ENCODE data around the gene HNRNPL.

HNRNPL gene

GRCh38 chr19:38843175-38843758, 6.5 kb downstream of the HNRNPL start:
- ATAC-seq: no peak
- TF ChIP-seq CSRNP3 (CRISPR knock-in tag; IDR thresholded peaks at IDR 0.05) (no peak), ISL1 (CRISPR knock-in tag; IDR thresholded peaks at IDR 0.05) (no peak), ZNF565 (CRISPR knock-in tag; conservative IDR thresholded peaks at IDR 0.05; ENCODE audit: low read depth) (no peak), PATZ1 (CRISPR knock-in tag; IDR thresholded peaks at IDR 0.05; ENCODE audit: borderline replicate concordance) (no peak), OSR1 (CRISPR knock-in tag; IDR thresholded peaks at IDR 0.05) (no peak), CSDC2 (CRISPR knock-in tag; IDR thresholded peaks at IDR 0.05) (no peak), TSHZ2 (CRISPR knock-in tag; IDR thresholded peaks at IDR 0.05) (no peak), ESRRG (CRISPR knock-in tag; IDR thresholded peaks at IDR 0.05) (no peak), BACH2 (CRISPR knock-in tag; IDR thresholded peaks at IDR 0.05; ENCODE audit: borderline replicate concordance) (no peak), TOX (CRISPR knock-in tag; IDR thresholded peaks at IDR 0.05; ENCODE audit: borderline replicate concordance) (no peak), PPARA (CRISPR knock-in tag; IDR thresholded peaks at IDR 0.05; ENCODE audit: borderline replicate concordance) (no peak), GLIS3 (CRISPR knock-in tag; IDR thresholded peaks at IDR 0.05) (no peak), ZC3H10 (CRISPR knock-in tag; IDR thresholded peaks at IDR 0.05) (no peak), ZFP30 (CRISPR knock-in tag; IDR thresholded peaks at IDR 0.05) (no peak), SNAI2 (CRISPR knock-in tag; IDR thresholded peaks at IDR 0.05) (no peak), ARNTL (CRISPR knock-in tag; IDR thresholded peaks at IDR 0.05; ENCODE audit: borderline replicate concordance, low read depth) (no peak)
- TF ChIP-seq, protein P1, sequence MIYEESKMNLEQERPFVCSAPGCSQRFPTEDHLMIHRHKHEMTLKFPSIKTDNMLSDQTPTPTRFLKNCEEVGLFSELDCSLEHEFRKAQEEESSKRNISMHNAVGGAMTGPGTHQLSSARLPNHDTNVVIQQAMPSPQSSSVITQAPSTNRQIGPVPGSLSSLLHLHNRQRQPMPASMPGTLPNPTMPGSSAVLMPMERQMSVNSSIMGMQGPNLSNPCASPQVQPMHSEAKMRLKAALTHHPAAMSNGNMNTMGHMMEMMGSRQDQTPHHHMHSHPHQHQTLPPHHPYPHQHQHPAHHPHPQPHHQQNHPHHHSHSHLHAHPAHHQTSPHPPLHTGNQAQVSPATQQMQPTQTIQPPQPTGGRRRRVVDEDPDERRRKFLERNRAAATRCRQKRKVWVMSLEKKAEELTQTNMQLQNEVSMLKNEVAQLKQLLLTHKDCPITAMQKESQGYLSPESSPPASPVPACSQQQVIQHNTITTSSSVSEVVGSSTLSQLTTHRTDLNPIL (CRISPR knock-in tag; IDR thresholded peaks at IDR 0.05; ENCODE audit: low read depth): no peak
- TF ChIP-seq, protein P2, sequence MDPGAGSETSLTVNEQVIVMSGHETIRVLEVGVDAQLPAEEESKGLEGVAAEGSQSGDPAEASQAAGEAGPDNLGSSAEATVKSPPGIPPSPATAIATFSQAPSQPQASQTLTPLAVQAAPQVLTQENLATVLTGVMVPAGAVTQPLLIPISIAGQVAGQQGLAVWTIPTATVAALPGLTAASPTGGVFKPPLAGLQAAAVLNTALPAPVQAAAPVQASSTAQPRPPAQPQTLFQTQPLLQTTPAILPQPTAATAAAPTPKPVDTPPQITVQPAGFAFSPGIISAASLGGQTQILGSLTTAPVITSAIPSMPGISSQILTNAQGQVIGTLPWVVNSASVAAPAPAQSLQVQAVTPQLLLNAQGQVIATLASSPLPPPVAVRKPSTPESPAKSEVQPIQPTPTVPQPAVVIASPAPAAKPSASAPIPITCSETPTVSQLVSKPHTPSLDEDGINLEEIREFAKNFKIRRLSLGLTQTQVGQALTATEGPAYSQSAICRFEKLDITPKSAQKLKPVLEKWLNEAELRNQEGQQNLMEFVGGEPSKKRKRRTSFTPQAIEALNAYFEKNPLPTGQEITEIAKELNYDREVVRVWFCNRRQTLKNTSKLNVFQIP (CRISPR knock-in tag; IDR thresholded peaks at IDR 0.05; ENCODE audit: borderline replicate concordance, low read depth): no peak

GRCh38 chr19:38842439-38843174, 7.2 kb downstream of the HNRNPL start:
- no peak for ATAC-seq
- no peak for TF ChIP-seq RARB (CRISPR knock-in tag; IDR thresholded peaks at IDR 0.05)
- no peak for TF ChIP-seq ZNF70 (CRISPR knock-in tag; IDR thresholded peaks at IDR 0.05)
- TF ChIP-seq TCF4 (CRISPR knock-in tag; IDR thresholded peaks at IDR 0.05; ENCODE audit: borderline replicate concordance): no peak
- no peak for TF ChIP-seq ZFP3 (CRISPR knock-in tag; IDR thresholded peaks at IDR 0.05)
- TF ChIP-seq PATZ1 (CRISPR knock-in tag; IDR thresholded peaks at IDR 0.05; ENCODE audit: borderline replicate concordance): no peak
- no peak for TF ChIP-seq ZFP30 (CRISPR knock-in tag; IDR thresholded peaks at IDR 0.05)
- TF ChIP-seq ISL1 (CRISPR knock-in tag; IDR thresholded peaks at IDR 0.05): no peak
- no peak for TF ChIP-seq TOX (CRISPR knock-in tag; IDR thresholded peaks at IDR 0.05; ENCODE audit: borderline replicate concordance)
- TF ChIP-seq CSRNP3 (CRISPR knock-in tag; IDR thresholded peaks at IDR 0.05): no peak
- TF ChIP-seq GLIS3 (CRISPR knock-in tag; IDR thresholded peaks at IDR 0.05): no peak
- TF ChIP-seq TSHZ2 (CRISPR knock-in tag; IDR thresholded peaks at IDR 0.05): no peak

Measured in SK-N-SH treated with all-trans-retinoic acid at 6 μM for 48 hours (cell line).